Tibial nerve (tissue), 3 donors: Measurements from ENCODE around the gene NRK.

Experiments used
- CTCF ChIP-seq, 5 experiments: fragments of 200-600 bp in 3 of 5; fragments of 450-650 bp in 2 of 5; sonication (generic) in 3 of 5; IDR thresholded peaks; one replicate each; pipeline ENCODE4 v1.5.1; 2016 to 2019; ENCODE audit warnings: antibody characterized with exemption in 5 of 5, mild to moderate bottlenecking in 3 of 5, moderate library complexity in 2 of 5
- POLR2A ChIP-seq, 2 donors: fragments of 450-650 bp; IDR thresholded peaks; one replicate each; pipeline ENCODE4 v1.6.1; 2017; ENCODE audit warnings: antibody characterized with exemption in 2 of 2, mild to moderate bottlenecking in 2 of 2, moderate library complexity in 2 of 2

- TF ChIP-seq CTCF (IDR thresholded peaks at IDR 0.05) (no peak), POLR2A (IDR thresholded peaks at IDR 0.05) (no peak)
These were observed 18.4 kb upstream of the NRK start for GRCh38 chrX:105803891-105804290.
